Activated naive CD4-positive, alpha-beta T cell treated with anti-CD3 and anti-CD28 coated beads, Interleukin-2, amount 10 ng/mL, durations not matched to agents 7 days and 5 days (primary cell): ENCODE measurements around the gene N4BP2.

Source experiments
- CTCF ChIA-PET: fragments of 350-600 bp; sonication (Branson Sonifier 250); formaldehyde crosslinking; loops from one replicate; lab custom pipeline; 2021; ENCODE audit warnings: antibody characterized with exemption; lab: Charles Lee
- DNase-seq: peaks from one replicate; pipeline ENCODE4 v3.0.0-alpha.2; 2020
- H3K27ac Mint-ChIP-seq: one replicate; pipeline ENCODE4 v1.8.0; 2021; ENCODE audit warnings: mild to moderate bottlenecking, moderate library complexity, mixed read lengths
- H3K27me3 Mint-ChIP-seq: one replicate; pipeline ENCODE4 v1.8.0; 2021; ENCODE audit warnings: mild to moderate bottlenecking, mixed read lengths
- H3K36me3 Mint-ChIP-seq: one replicate; pipeline ENCODE4 v1.8.0; 2021; ENCODE audit warnings: mixed read lengths
- H3K4me1 Mint-ChIP-seq: one replicate; pipeline ENCODE4 v1.8.0; 2021; ENCODE audit warnings: mixed read lengths
- H3K4me3 Mint-ChIP-seq: one replicate; pipeline ENCODE4 v1.8.0; 2021; ENCODE audit warnings: mild to moderate bottlenecking, moderate library complexity, mixed read lengths
- H3K9me3 Mint-ChIP-seq: one replicate; pipeline ENCODE4 v1.8.0; 2021; ENCODE audit warnings: mixed read lengths

Gene N4BP2

DNA sequence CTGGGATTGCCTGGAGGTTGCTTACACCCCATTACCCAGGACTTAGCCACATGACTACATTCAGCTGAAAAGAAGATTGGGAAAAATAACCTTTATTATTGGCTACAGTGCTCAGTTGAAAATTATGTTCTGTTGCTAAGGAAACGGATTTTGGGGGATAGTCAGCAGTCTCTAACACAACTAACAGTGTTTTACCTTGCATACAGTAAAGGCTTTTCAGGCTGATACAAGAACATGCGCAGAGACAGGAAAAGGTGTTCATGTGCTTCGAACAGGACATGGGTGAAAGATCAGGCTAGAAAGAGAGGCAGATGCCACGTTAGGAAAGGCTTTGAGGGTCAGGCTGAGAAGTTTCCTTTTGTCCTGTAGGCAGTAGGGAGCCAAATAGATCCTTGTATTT, 125.4 kb downstream of the N4BP2 start:
- no peak for DNase-seq
- Mint-ChIP-seq H3K9me3 (no peaks in the 10 kb centered on the region), H3K27me3 (peaks cover 3% of the 10 kb centered on the region), H3K4me3 (no peak overlapping the region), H3K4me1 (peaks cover 49% of the 10 kb centered on the region), H3K36me3 (peaks cover 6% of the 10 kb centered on the region), H3K27ac (no peak overlapping the region)
- CTCF ChIA-PET, result interaction anchor here (0.6 to 1.7 kb wide), 2 partner anchors 9 to 311 kb away, joined by 3 to 4 read pairs; no protein-coding TSS in a partner anchor

DNA sequence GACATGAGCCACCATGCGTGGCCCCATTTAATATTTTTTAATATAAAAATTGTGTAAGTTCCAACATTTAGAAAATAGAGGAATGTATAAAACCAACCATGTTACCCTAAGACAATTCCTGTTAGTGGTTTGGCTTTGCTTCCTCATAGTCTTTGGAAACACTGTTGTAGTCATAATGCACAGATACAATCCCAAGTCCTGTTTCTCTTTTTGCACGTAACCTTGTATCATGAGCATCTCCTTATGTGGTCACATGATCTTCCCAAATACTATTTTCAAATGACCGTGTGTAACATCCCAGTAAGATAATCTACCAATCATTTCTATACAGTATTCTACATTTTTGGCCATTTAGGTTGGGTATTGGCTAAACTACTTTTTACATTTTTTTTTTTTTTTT, 126.3 kb downstream of the N4BP2 start:
- DNase-seq, result no peak
- CTCF ChIA-PET, result interaction anchor here (0.7 to 1.9 kb wide), 4 partner anchors 8 to 135 kb away, joined by 3 to 5 read pairs (median 4); no protein-coding TSS in a partner anchor
- Mint-ChIP-seq H3K27ac (no peak overlapping the region), H3K4me1 (peaks cover 55% of the 10 kb centered on the region), H3K27me3 (no peaks in the 10 kb centered on the region), H3K4me3 (no peak overlapping the region), H3K9me3 (no peaks in the 10 kb centered on the region), H3K36me3 (peaks cover 12% of the 10 kb centered on the region)

DNA sequence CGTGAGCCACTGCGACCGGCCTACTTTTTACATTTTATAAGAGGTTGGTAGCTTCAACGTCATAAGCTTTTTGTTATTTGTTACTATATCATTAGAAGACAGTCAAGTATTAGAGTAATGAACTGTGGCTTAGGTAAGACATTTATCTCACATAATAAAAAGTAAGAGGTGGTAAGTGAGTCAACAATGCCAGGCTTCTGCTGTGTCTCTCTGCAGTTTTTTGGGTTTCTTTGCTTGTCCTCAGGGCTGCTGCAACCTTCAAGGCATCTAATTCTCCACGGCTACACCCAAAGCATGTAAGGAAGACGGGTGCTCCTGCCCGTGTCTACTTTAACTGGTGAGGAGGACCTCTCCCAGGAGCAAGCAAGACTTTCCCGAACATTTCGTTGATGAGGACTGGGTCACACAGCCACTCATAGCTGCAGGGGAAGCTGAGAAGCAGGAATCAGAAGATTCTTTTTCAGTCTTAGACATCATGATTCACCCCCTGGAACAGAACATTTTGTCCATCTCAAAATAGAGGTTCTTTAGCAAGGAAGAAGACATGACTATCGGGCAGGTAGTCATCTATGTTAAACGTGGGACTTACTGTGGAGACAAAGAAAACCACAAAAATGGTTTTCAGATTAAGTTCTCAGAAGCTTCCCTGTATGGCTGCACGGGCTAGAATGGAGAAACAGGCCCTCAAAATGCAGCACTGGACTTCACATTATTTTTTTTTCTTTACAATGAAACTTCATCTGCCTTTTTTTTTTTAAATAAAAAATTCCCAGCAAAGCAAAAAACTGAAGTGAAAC, 127.2 kb downstream of the N4BP2 start:
- H3K36me3 Mint-ChIP-seq, result peaks cover 12% of the 10 kb centered on the region
- peak overlapping the region; percentile 64 for H3K27ac Mint-ChIP-seq
- no peak overlapping the region for H3K4me3 Mint-ChIP-seq
- H3K9me3 Mint-ChIP-seq, result no peaks in the 10 kb centered on the region
- CTCF ChIA-PET, result interaction anchor here (0.7 to 1.9 kb wide), 4 partner anchors 33 to 134 kb away, joined by 3 to 5 read pairs (median 4); no protein-coding TSS in a partner anchor
- H3K4me1 Mint-ChIP-seq, result peaks cover 55% of the 10 kb centered on the region
- no peaks in the 10 kb centered on the region for H3K27me3 Mint-ChIP-seq
- no peak for DNase-seq

DNA sequence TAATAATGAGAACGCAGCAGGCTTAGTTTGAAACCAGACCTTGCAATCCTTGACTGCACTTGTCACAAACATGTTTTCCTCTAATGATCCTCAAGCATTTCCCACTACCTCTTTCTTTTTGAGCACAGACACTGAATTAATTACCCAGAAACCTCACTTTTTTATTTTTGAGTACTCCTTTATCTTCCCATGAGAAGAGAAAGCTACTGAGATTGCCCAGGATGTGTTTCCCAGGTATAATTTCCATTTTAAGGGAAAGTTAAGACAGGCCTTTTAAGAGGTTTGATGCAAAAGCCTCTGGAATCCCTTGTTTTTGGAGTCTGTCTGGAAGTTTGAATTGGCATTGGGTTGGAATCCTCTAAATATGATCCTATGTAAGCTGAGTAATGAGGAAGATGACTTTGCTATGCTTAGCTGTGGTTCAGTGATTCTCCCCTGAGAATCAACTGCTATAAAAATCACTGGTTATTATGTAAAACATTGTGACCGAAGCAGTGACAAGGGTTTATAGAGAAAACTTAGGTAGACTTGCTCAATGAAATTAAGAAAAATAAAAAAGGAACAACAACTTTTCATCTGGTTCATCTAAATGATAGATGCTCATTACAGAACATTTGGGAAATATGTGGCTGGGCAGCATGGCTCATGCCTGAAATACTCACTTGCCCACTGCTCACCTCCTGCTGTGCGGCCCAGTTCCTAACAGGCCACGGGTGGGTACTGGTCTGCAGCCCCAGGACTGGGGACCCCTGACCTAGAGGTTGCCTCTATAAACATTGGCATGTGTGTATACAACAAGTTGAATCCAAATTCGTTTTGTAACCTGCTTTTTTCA, 129.4 kb downstream of the N4BP2 start:
- Mint-ChIP-seq H3K27me3 (no peaks in the 10 kb centered on the region), H3K4me1 (peaks cover 73% of the 10 kb centered on the region), H3K9me3 (no peaks in the 10 kb centered on the region), H3K4me3 (no peak overlapping the region), H3K36me3 (peaks cover 15% of the 10 kb centered on the region), H3K27ac (no peak overlapping the region)
- DNase-seq, result no peak
- CTCF ChIA-PET, result no interaction called here

DNA sequence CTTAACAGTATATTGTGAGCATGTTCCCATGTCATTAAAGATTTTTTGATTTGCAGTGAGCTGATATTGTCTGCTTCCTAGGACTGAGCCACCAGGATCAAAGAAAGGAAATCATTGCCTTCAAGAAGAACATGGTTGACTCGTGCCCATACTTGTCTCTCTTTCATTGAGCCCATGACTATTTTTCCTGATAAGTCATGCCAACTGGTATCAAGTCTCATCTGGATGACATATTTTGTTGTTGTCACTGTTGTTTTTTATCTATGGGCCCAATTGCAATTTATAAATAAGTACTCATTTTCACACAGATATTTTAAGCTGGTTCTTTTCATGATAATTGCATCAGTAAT, 130.0 kb downstream of the N4BP2 start:
- H3K4me1 Mint-ChIP-seq, result peaks cover 74% of the 10 kb centered on the region
- no peak for DNase-seq
- CTCF ChIA-PET, result no interaction called here
- H3K27me3 Mint-ChIP-seq, result no peaks in the 10 kb centered on the region
- peaks cover 15% of the 10 kb centered on the region for H3K36me3 Mint-ChIP-seq
- no peaks in the 10 kb centered on the region for H3K9me3 Mint-ChIP-seq
- H3K27ac Mint-ChIP-seq, result no peak overlapping the region
- H3K4me3 Mint-ChIP-seq, result no peak overlapping the region

DNA sequence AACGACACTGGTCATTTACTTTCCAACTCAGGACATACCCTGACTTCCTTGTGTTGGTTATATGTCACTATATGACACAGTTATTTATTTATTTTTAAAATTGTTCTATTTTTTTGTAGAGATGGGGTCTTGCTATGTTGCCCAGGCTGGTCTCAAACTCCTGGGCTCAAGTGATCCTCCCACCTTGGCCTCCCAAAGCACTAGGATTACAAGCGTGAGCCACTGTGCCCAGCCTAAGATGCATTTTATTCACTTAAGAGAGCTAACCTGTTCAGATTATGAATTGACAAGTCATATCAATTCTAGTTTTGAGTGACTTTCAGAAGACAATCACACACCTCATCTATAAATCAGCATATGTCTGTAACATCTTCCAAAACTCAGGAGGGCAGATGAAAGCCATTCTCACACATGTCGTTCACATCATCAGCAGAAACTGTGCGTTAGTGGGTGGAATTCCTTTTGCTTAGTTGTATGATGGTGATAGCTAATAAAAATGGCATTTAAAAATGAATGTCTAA, 130.8 kb downstream of the N4BP2 start:
- H3K4me1 Mint-ChIP-seq, result peaks cover 75% of the 10 kb centered on the region
- no peaks in the 10 kb centered on the region for H3K9me3 Mint-ChIP-seq
- H3K4me3 Mint-ChIP-seq, result no peak overlapping the region
- CTCF ChIA-PET, result no interaction called here
- H3K36me3 Mint-ChIP-seq, result peaks cover 15% of the 10 kb centered on the region
- no peak overlapping the region for H3K27ac Mint-ChIP-seq
- H3K27me3 Mint-ChIP-seq, result no peaks in the 10 kb centered on the region
- no peak for DNase-seq

DNA sequence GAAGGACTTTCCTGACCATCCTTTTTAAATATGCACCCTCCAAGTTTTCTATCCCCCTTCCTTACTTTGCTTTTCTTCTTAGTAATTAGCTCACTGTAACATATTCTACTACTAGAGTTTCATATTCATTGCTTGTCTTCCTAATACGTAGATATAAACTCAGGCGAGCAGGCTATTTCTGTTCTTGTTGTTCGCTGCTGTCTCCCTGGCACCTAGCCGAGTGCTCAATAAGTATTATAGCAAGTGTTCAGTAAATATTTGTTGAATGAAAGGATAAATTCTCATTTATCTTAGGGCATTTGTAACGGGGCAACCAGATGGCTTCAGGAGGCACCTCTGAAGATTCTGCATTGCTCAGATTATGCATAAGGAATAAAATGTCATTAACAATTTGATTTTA, 133.4 kb downstream of the N4BP2 start:
- Mint-ChIP-seq H3K36me3 (peaks cover 27% of the 10 kb centered on the region), H3K27me3 (peaks cover 4% of the 10 kb centered on the region), H3K9me3 (no peaks in the 10 kb centered on the region), H3K27ac (peak overlapping the region; percentile 96), H3K4me3 (peak overlapping the region; percentile 93), H3K4me1 (peaks cover 81% of the 10 kb centered on the region)
- DNase-seq, result no peak
- CTCF ChIA-PET, result interaction anchor here (0.5 to 3.4 kb wide), 7 partner anchors 10 to 295 kb away, joined by 3 to 16 read pairs (median 6); no protein-coding TSS in a partner anchor

DNA sequence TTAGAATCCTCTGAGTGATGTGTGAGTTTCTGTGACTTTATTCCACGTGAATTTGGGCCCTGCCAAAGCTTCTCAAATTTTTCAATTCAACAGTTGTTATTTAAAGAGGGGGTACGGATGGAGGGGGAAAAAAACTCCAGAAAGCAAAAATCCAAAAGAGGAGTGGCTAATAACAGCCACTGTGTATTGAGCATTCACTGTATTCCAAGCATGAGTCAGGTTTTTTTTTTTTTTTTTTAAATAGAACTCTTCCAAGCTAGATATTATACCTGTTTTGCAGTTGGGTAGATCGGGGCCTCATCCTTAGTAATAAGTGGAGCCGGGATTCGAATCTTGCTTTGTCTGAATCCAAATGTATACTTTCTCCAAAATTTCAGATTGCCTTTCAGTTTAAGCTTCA, 133.8 kb downstream of the N4BP2 start:
- H3K9me3 Mint-ChIP-seq, result no peaks in the 10 kb centered on the region
- H3K27ac Mint-ChIP-seq, result peak overlapping the region; percentile 96
- peaks cover 85% of the 10 kb centered on the region for H3K4me1 Mint-ChIP-seq
- H3K27me3 Mint-ChIP-seq, result peaks cover 4% of the 10 kb centered on the region
- H3K36me3 Mint-ChIP-seq, result peaks cover 27% of the 10 kb centered on the region
- CTCF ChIA-PET, result interaction anchor here (0.5 to 3.4 kb wide), 10 partner anchors 10 to 295 kb away, joined by 3 to 16 read pairs (median 6); no protein-coding TSS in a partner anchor
- DNase-seq, result no peak
- H3K4me3 Mint-ChIP-seq, result peak overlapping the region; percentile 93

DNA sequence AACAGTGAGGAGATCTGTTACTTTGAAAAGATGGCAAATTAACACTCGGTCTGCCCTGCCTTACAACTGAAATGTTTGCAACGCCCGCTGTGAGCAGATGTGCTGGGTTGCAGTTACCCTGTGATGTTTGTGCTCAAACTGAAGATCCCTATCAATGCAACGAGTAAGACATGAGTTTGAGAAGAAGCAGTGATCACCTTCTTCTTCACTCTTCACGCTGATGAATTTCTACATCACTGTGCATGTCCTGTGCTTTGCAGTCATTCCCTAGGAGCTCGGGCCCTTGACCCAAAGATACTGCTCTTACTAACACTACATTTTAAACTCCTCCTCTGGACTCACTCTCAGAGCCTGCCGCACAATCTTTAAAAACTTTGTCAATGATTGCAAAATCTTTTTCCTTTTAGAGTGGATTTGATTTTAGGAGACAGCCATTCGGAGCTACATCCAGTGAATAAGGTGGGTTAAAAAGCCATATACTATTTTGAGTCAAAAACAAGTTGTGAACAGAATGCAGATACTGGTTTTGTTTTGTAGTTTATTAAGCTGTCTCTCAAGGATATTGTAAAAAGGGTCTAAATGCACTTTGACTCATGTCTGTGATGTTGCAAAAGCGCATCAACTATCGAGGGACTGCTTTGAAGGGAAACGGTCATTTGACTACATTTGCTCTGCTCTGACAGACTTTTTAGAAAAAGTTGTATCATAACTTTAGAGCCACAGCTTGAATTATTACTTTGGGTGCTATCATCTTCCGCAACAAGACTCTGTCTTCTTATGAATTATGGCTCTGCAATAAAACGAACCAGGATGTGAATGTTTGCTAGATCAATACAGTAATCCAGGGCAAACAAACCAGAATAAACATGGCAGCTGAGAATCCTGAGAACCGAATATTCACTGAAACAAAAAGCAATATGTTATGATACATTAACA, 134.5 kb downstream of the N4BP2 start:
- Mint-ChIP-seq H3K9me3 (no peaks in the 10 kb centered on the region), H3K27ac (peak overlapping the region; percentile 96), H3K4me1 (peaks cover 87% of the 10 kb centered on the region), H3K4me3 (peak overlapping the region; percentile 93), H3K27me3 (peaks cover 4% of the 10 kb centered on the region), H3K36me3 (peaks cover 32% of the 10 kb centered on the region)
- peak; percentile 68 for DNase-seq
- CTCF ChIA-PET, result interaction anchor here (0.5 to 3.4 kb wide), 13 partner anchors 9 to 296 kb away, joined by 3 to 16 read pairs (median 6); no protein-coding TSS in a partner anchor

DNA sequence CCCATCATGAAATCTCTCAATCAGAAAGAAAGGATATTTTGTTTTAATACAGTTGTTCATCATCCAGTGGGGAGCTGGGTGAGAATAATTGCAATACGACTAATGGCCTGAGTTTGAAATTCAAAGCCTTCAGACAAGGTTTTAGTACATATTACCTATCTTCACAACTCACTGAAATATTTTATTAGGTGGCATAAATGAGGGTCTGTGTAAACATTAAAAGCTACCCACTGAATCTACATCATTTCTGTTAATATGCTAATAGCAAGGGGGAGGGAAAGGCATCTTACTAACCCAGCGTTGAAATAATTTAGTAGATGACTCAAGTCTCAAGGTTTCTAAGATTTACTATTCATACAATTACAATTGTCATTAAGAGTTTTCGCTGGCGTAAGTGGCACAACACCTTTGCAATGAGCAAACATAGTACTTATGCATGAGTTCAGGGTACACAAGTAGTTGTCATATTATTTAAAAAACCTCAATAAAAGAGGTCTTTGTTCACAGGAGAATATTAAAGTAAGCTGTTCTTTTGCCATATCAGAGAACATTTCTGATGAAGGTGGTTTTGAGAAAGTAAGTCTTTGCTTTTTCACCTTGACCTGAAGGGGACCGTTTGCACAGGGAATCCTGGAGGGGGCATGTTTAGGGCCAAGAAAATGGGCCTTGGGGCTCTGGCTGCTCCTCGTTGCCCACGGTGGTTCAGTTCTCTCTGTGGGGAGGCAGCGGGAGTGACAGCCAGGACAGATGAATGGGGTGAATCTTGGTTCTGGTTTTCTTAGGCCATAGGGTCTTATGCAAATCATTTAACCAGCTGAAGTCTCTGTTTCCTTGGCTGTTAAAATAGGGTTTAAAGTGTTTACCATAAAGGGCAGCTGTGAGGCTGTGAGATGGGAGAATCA, 135.7 kb downstream of the N4BP2 start:
- Mint-ChIP-seq H3K4me3 (peak overlapping the region; percentile 93), H3K27me3 (peaks cover 4% of the 10 kb centered on the region), H3K36me3 (peaks cover 32% of the 10 kb centered on the region), H3K27ac (peak overlapping the region; percentile 96), H3K4me1 (peaks cover 82% of the 10 kb centered on the region), H3K9me3 (no peaks in the 10 kb centered on the region)
- CTCF ChIA-PET, result interaction anchor here (0.7 to 3.4 kb wide), 9 partner anchors 8 to 543 kb away, joined by 3 to 16 read pairs (median 6); no protein-coding TSS in a partner anchor
- DNase-seq, result peak; percentile 41

DNA sequence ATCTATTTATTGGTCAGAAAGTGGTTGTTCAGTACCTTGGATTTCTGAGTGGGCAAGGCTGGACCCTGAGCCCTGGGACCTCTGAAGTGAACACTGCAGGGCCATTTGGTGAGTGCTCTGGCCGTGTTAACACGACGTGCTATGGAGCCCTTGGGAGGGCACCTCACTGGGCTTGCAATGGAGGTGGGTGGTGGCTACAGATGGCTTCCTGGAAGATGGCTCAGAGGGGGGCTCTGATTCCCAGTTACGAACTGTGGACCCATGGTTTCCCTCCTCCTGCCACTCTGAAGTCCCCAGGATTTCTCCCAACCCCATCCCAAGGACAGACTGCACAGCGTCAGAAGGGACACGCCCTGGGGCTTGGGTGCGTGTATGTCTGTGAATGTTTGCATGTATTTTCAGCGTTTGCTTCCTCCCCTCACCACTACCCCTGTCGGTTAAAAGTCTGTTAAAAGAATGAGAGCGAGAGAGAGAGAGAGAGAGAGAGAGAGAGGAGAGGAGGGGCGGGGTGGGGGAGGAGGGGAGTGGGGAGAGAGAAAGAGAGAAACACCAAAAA, 136.4 kb downstream of the N4BP2 start:
- peak; percentile 72 for DNase-seq
- CTCF ChIA-PET, result interaction anchor here (0.9 to 3.1 kb wide), 3 partner anchors 12 to 543 kb away, joined by 3 to 13 read pairs (median 3); no protein-coding TSS in a partner anchor

DNA sequence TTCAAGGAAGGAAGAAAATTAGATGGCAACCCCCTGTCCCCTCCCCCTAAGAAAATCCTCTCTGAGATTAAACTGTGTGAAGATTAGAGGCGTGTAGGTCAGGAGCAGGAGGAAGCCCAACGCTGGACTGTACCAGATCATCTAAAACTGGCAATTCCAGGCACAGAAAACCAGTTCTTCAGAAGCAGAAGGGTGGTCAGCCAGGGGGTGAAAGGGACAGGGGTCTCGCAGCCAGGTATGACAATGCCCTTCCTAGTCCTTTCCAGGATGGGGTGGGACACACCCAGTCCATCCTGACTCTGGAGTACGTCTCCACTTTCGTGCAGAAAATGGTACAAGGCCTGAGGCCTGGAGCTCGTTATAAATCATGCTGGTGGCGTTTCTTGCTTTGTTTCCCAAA, 136.9 kb downstream of the N4BP2 start:
- peak overlapping the region; percentile 96 for H3K27ac Mint-ChIP-seq
- H3K4me1 Mint-ChIP-seq, result peaks cover 70% of the 10 kb centered on the region
- peak overlapping the region; percentile 93 for H3K4me3 Mint-ChIP-seq
- peaks cover 4% of the 10 kb centered on the region for H3K27me3 Mint-ChIP-seq
- H3K9me3 Mint-ChIP-seq, result no peaks in the 10 kb centered on the region
- no peak for DNase-seq
- peaks cover 35% of the 10 kb centered on the region for H3K36me3 Mint-ChIP-seq
- CTCF ChIA-PET, result interaction anchor here (2.5 kb wide), 1 partner anchor 11 kb away, joined by 8 read pairs; no protein-coding TSS in a partner anchor

More for the DNA sequence above, 136.4 kb downstream of the N4BP2 start:
- H3K27me3 Mint-ChIP-seq, result peaks cover 4% of the 10 kb centered on the region
- H3K4me1 Mint-ChIP-seq, result peaks cover 75% of the 10 kb centered on the region
- no peaks in the 10 kb centered on the region for H3K9me3 Mint-ChIP-seq
- peaks cover 30% of the 10 kb centered on the region for H3K36me3 Mint-ChIP-seq
- peak overlapping the region; percentile 96 for H3K27ac Mint-ChIP-seq
- H3K4me3 Mint-ChIP-seq, result peak overlapping the region; percentile 93
